Testis (tissue), 3 donors: ENCODE data around the gene AGRN. TPM values are rescaled to one million over a fixed set of nuclear protein-coding genes. Genes with fewer than 3 reads are reported as not detected.

Experiments
- DNase-seq: peaks from one replicate; pipeline ENCODE4 v3.0.0-alpha.2; 2019
- H3K27ac ChIP-seq, 2 donors: fragments of 200-600 bp; sonication (generic); one replicate each; pipeline ENCODE4 v1.5.1; 2019
- H3K27me3 ChIP-seq: fragments of 200-600 bp; sonication (generic); one replicate; pipeline ENCODE4 v1.5.1; 2019
- H3K36me3 ChIP-seq: fragments of 200-600 bp; sonication (generic); one replicate; pipeline ENCODE4 v1.5.1; 2017; ENCODE audit warnings: low read depth; ENCODE audit errors: missing control alignments
- H3K4me1 ChIP-seq: fragments of 200-600 bp; sonication (generic); one replicate; pipeline ENCODE4 v1.5.1; 2019
- H3K4me3 ChIP-seq, 2 donors: fragments of 200-600 bp; sonication (generic); one replicate each; pipeline ENCODE4 v1.5.1; 2017 to 2019
- H3K9me3 ChIP-seq: fragments of 200-600 bp; sonication (generic); one replicate; pipeline ENCODE4 v1.5.1; 2017
- CTCF ChIP-seq, 3 experiments: fragments of 450-650 bp in 2 of 3; fragments of 200-600 bp in 1 of 3; sonication (generic) in 1 of 3; IDR thresholded peaks; one replicate each; pipeline ENCODE4 v1.5.1; 2016 to 2019; ENCODE audit warnings: antibody characterized with exemption in 3 of 3, mild to moderate bottlenecking in 2 of 3, moderate library complexity in 1 of 3
- POLR2A ChIP-seq: fragments of 450-650 bp; IDR thresholded peaks from one replicate; pipeline ENCODE4 v1.6.1; 2017; ENCODE audit warnings: antibody characterized with exemption, mild to moderate bottlenecking, moderate library complexity
- WGBS, 2 donors: methylation state at CpG; one replicate each; pipeline ENCODE4 v1.1.5; 2018; 5-methylcytosine and 5-hydroxymethylcytosine counted together
- intact Hi-C: fragments of 100-400 bp; cut with DNase I; formaldehyde crosslinking; loops from one replicate; pipeline ENCODE4 v1.15.1; 2023; ENCODE audit warnings: low total_unique reads
- polyA plus RNA-seq: library from polyadenylated mRNA; stranded (reverse); fragments of 350-450 nt; fragmentation: Illumina TruSeq; extraction: RNeasy Lipid Tissue Mini Kit (QIAGEN cat#74804); gene quantifications from one replicate; pipeline ENCODE4 v1.2.3, GENCODE V29; 2014; ENCODE audit warnings: low read depth, low replicate concordance; ENCODE audit not compliant: insufficient read depth
- total RNA-seq, 2 donors: library from RNA; depleted of rRNA; stranded (reverse); fragments of >200 nt; gene quantifications; one replicate each; pipeline ENCODE4 v1.2.3, GENCODE V29; 2016

The AGRN gene
- total and polyA plus RNA-seq, 3 donors from 2014 or later: 48.9 to 108 (median 99.4) TPM

GRCh38 chr1:1022302-1023009 is 2.5 kb downstream of the AGRN start:
- intact Hi-C loops: no loop called here
- 89 to 90% methylated on average over 18 to 27 of the region's 27 CpGs for WGBS, 2 donors

GRCh38 chr1:1023700-1024099 is 3.8 kb downstream of the AGRN start:
- peaks cover 16% of the 10 kb centered on the region for H3K4me1 ChIP-seq
- intact Hi-C loops: no loop called here
- 76 to 85% methylated on average over 12 to 13 of the region's 13 CpGs for WGBS, 2 donors

More at GRCh38 chr1:1022302-1023009, 2.5 kb downstream of the AGRN start:
- Histone ChIP-seq H3K4me1 (peaks cover 20% of the 10 kb centered on the region), H3K36me3 (no peaks in the 10 kb centered on the region), H3K4me3 (no peak overlapping the region), H3K9me3 (no peaks in the 10 kb centered on the region), H3K27me3 (no peaks in the 10 kb centered on the region), H3K27ac (no peak overlapping the region)
- DNase-seq: no peak
- no peak for TF ChIP-seq CTCF (IDR thresholded peaks at IDR 0.05)
- TF ChIP-seq POLR2A: no peak

GRCh38 chr1:1024149-1024770 is 4.3 kb downstream of the AGRN start:
- H3K4me3 ChIP-seq: no peak overlapping the region
- intact Hi-C loops: no loop called here
- DNase-seq: no peak
- H3K27ac ChIP-seq: no peak overlapping the region
- H3K27me3 ChIP-seq: no peaks in the 10 kb centered on the region
- TF ChIP-seq CTCF (IDR thresholded peaks at IDR 0.05) (no peak), POLR2A (no peak)
- no peaks in the 10 kb centered on the region for H3K9me3 ChIP-seq
- peaks cover 16% of the 10 kb centered on the region for H3K4me1 ChIP-seq
- WGBS, 2 donors: 89 to 96% methylated on average over 9 of the region's 9 CpGs
- H3K36me3 ChIP-seq: no peaks in the 10 kb centered on the region

More at GRCh38 chr1:1023700-1024099, 3.8 kb downstream of the AGRN start:
- H3K27ac ChIP-seq: no peak overlapping the region
- H3K9me3 ChIP-seq: no peaks in the 10 kb centered on the region
- no peaks in the 10 kb centered on the region for H3K27me3 ChIP-seq
- DNase-seq: no peak
- no peaks in the 10 kb centered on the region for H3K36me3 ChIP-seq
- H3K4me3 ChIP-seq: no peak overlapping the region
- TF ChIP-seq POLR2A (no peak), CTCF (IDR thresholded peaks at IDR 0.05) (no peak)

GRCh38 chr1:1024771-1025699 is 5.1 kb downstream of the AGRN start:
- WGBS, 2 donors: 74 to 77% methylated on average over 5 to 31 of the region's 31 CpGs
- TF ChIP-seq CTCF (IDR thresholded peaks at IDR 0.05) (no peak), POLR2A (no peak)
- H3K9me3 ChIP-seq: no peaks in the 10 kb centered on the region
- H3K4me3 ChIP-seq: no peak overlapping the region
- intact Hi-C loops: no loop called here
- peaks cover 16% of the 10 kb centered on the region for H3K4me1 ChIP-seq
- no peak for DNase-seq
- no peak overlapping the region for H3K27ac ChIP-seq
- H3K27me3 ChIP-seq: no peaks in the 10 kb centered on the region
- no peaks in the 10 kb centered on the region for H3K36me3 ChIP-seq
